K562 (cell line): Measurements from ENCODE around the gene PARP15. TPM values are rescaled to one million over a fixed set of nuclear protein-coding genes. Genes with fewer than 3 reads are reported as not detected.

Source experiments
- ATAC-seq: fragments of 200-7000 bp; cut with Tn5 transposase; 3 replicates; pipeline ENCODE4 v1.9.1; 2020; ENCODE audit warnings: moderate library complexity
- BruUV-seq: library from RNA; stranded (reverse); fragments of 400-500 nt; replicated peaks from 2 replicates; lab custom pipeline; 2021; lab: Mats Ljungman, UMichigan
- CTCF ChIA-PET: fragments of 300-600 bp; formaldehyde crosslinking; extraction: SDS; loops from one replicate; lab custom pipeline; 2021; ENCODE audit warnings: low intra/inter-chr PET ratio; lab: Yijun Ruan, JAX
- POLR2A ChIA-PET: fragments of 300-600, 350-650 bp; sonication (Branson Sonifier 250); formaldehyde crosslinking; extraction: SDS; loops from one replicate; lab custom pipeline; 2021; ENCODE audit warnings: antibody characterized with exemption, inconsistent platforms; lab: Yijun Ruan, JAX
- DNase-seq, 4 experiments: peaks; one replicate each; pipeline versions ENCODE4 v3.0.0 to v3.0.0-alpha.2; 2011 to 2018; ENCODE audit warnings: low spot score in 3 of 4, mixed read lengths in 3 of 4; ENCODE audit errors: extremely low read depth in 1 of 4
- FAIRE-seq: peaks from 2 replicates; lab custom pipeline; 2011; peaks lifted over from hg19 to GRCh38; lab: Jason Lieb, UNC
- H2AFZ ChIP-seq: 2 replicates; pipeline ENCODE4 v1.6.0; 2011; ENCODE audit warnings: low read depth, low read length, control low read depth, inconsistent platforms
- H3K27ac ChIP-seq: fragments of 200-600 bp; 3 replicates; pipeline ENCODE4 v1.8.0; 2011; ENCODE audit warnings: low read depth, mild to moderate bottlenecking, control low read depth, inconsistent platforms, low read length, moderate library complexity, mixed read lengths; ENCODE audit errors: extremely low read depth
- H3K27me3 ChIP-seq, 2 experiments: fragments of 300-600 bp in 1 of 2; 2 replicates in 1 of 2; 3 replicates in 1 of 2; pipeline versions ENCODE4 v1.6.0 to v1.8.0; 2011; ENCODE audit warnings: inconsistent platforms in 2 of 2, low read length in 2 of 2, mild to moderate bottlenecking in 1 of 2, mixed read lengths in 1 of 2, moderate library complexity in 1 of 2; ENCODE audit not compliant: control insufficient read depth in 2 of 2, insufficient read depth in 2 of 2
- H3K36me3 ChIP-seq: fragments of 300-600 bp; 3 replicates; pipeline ENCODE4 v1.8.0; 2011; ENCODE audit warnings: mild to moderate bottlenecking, low read length, inconsistent platforms; ENCODE audit not compliant: control insufficient read depth, insufficient read depth
- H3K4me1 ChIP-seq, 2 experiments: fragments of 200-600 bp in 1 of 2; replicated peaks in 1 of 2; 2 replicates in 1 of 2; 3 replicates in 1 of 2; pipeline versions ENCODE4 v1.5.1 to v1.8.0; 2011; ENCODE audit warnings: inconsistent platforms in 2 of 2, low read length in 2 of 2, mild to moderate bottlenecking in 1 of 2, mixed read lengths in 1 of 2, moderate library complexity in 1 of 2; ENCODE audit not compliant: control insufficient read depth in 2 of 2, insufficient read depth in 2 of 2
- H3K4me2 ChIP-seq: 2 replicates; pipeline ENCODE4 v1.6.1; 2011; ENCODE audit warnings: low read length, control low read depth, inconsistent platforms, mixed read lengths; ENCODE audit not compliant: insufficient read depth
- H3K4me3 ChIP-seq: fragments of 200-600 bp; sonication (generic), shearing (Covaris generic); 2 replicates; pipeline ENCODE4 v1.5.1; 2016; ENCODE audit warnings: control low read depth, inconsistent platforms
- H3K79me2 ChIP-seq: fragments of 200-600 bp; 3 replicates; pipeline ENCODE4 v1.8.0; 2011; ENCODE audit warnings: low read length, inconsistent platforms; ENCODE audit not compliant: control insufficient read depth, insufficient read depth
- H3K9ac ChIP-seq, 2 experiments: 2 replicates each; pipeline versions ENCODE4 v1.6.0 to v1.6.1; 2011; ENCODE audit warnings: low read depth in 2 of 2, low read length in 2 of 2, control low read depth in 1 of 2, inconsistent platforms in 1 of 2, mild to moderate bottlenecking in 1 of 2, mixed read lengths in 1 of 2; ENCODE audit not compliant: insufficient read depth in 1 of 2
- H3K9me1 ChIP-seq: one replicate; pipeline ENCODE4 v1.6.0; 2011; ENCODE audit warnings: inconsistent platforms, mild to moderate bottlenecking, low read length, moderate library complexity; ENCODE audit not compliant: control insufficient read depth, insufficient read depth
- H3K9me3 ChIP-seq: replicated peaks from 2 replicates; pipeline ENCODE4 v1.5.1; 2011; ENCODE audit warnings: low read depth, low read length, inconsistent platforms; ENCODE audit not compliant: control insufficient read depth, insufficient read depth
- H4K20me1 ChIP-seq: replicated peaks from 2 replicates; pipeline ENCODE4 v1.6.1; 2011; ENCODE audit warnings: low read length, inconsistent platforms, mixed read lengths; ENCODE audit not compliant: control insufficient read depth, insufficient read depth
- ARNT ChIP-seq, 2 experiments: fragments of 450-650 bp; IDR thresholded peaks; 2 replicates each; pipeline ENCODE4 v1.6.1; 2016; ENCODE audit warnings: mild to moderate bottlenecking in 1 of 2
- DNMT1 ChIP-seq: fragments of 450-650 bp; IDR thresholded peaks from 2 replicates; pipeline ENCODE4 v1.6.1; 2016; ENCODE audit warnings: antibody characterized with exemption, mild to moderate bottlenecking
- ELF1 ChIP-seq: fragments of 200-800 bp; sonication (Bioruptor generic); IDR thresholded peaks from 2 replicates; pipeline ENCODE4 v1.6.1; 2016; ENCODE audit warnings: missing genetic modification characterization, missing compliant biosample characterization
- GABPA ChIP-seq: fragments of 200-800 bp; sonication (Bioruptor generic); conservative IDR thresholded peaks from 2 replicates; pipeline ENCODE4 v1.6.1; 2016; ENCODE audit warnings: low read depth, missing genetic modification characterization, missing compliant biosample characterization
- HMGN3 ChIP-seq: IDR thresholded peaks from 2 replicates; pipeline ENCODE4 v1.6.1; 2011; ENCODE audit warnings: borderline replicate concordance, low read depth, mild to moderate bottlenecking, mixed read lengths, low read length; ENCODE audit not compliant: insufficient read length; ENCODE audit errors: extremely low read depth
- KDM1A ChIP-seq, 2 experiments: fragments of 450-650 bp; IDR thresholded peaks; 2 replicates each; pipeline ENCODE4 v1.6.1; 2016; ENCODE audit warnings: mild to moderate bottlenecking in 2 of 2
- NRF1 ChIP-seq, 2 experiments: fragments of 450-650 bp; IDR thresholded peaks in 1 of 2; conservative IDR thresholded peaks in 1 of 2; 2 replicates each; pipeline ENCODE4 v1.6.1; 2014; ENCODE audit warnings: mild to moderate bottlenecking in 2 of 2
- RAD51 ChIP-seq: fragments of 450-650 bp; IDR thresholded peaks from 2 replicates; pipeline ENCODE4 v1.7.1; 2016; ENCODE audit warnings: low read depth, mild to moderate bottlenecking, borderline replicate concordance
- SIN3A ChIP-seq, 2 experiments: fragments of 150-350 bp in 1 of 2; IDR thresholded peaks; 2 replicates each; pipeline ENCODE4 v1.6.1; 2011 to 2016; ENCODE audit warnings: borderline replicate concordance in 2 of 2, low read depth in 2 of 2, low read length in 2 of 2, mild to moderate bottlenecking in 2 of 2, moderate library complexity in 2 of 2; ENCODE audit not compliant: control insufficient read depth in 1 of 2
- SIRT6 ChIP-seq: IDR thresholded peaks from one replicate; pipeline ENCODE4 v1.6.1; 2012; ENCODE audit warnings: low read depth, mild to moderate bottlenecking, control low read depth, inconsistent platforms, low read length, moderate library complexity
- SMAD3 ChIP-seq: fragments of 450-650 bp; formaldehyde crosslinking; conservative IDR thresholded peaks from 2 replicates; pipeline ENCODE4 v1.4.0; 2020; ENCODE audit warnings: mild to moderate bottlenecking
- TCF3 ChIP-seq: sonication (generic); formaldehyde crosslinking; IDR thresholded peaks from 2 replicates; pipeline ENCODE4 v1.4.0; 2020; ENCODE audit warnings: mild to moderate bottlenecking, missing genetic modification reagents
- TFAM ChIP-seq: fragments of 250-450 bp; sonication (Bioruptor Pico); conservative IDR thresholded peaks from 2 replicates; pipeline ENCODE4 v1.5.0; 2021; ENCODE audit warnings: mild to moderate bottlenecking, moderate library complexity
- whole genome bisulfite sequencing: fragments of 100-300 bp; shearing (Covaris generic); methylation state at CpG from one replicate; pipeline ENCODE4 v1.1.6; 2016; ENCODE audit warnings: low coverage, mixed read lengths; ENCODE audit not compliant: insufficient coverage; ENCODE audit errors: missing lambda C conversion rate; 5-methylcytosine and 5-hydroxymethylcytosine counted together
- in situ Hi-C: fragments of 300-500 bp; cut with MboI; formaldehyde crosslinking; loops from 4 replicates; pipeline ENCODE4 v1.15.0; 2018; ENCODE audit warnings: inconsistent platforms, mixed read lengths
- intact Hi-C: fragments of 100-400 bp; cut with micrococcal nuclease; formaldehyde crosslinking; loops from 2 replicates; pipeline ENCODE4 v1.14.2; 2022
- polyA plus RNA-seq, 8 experiments: library from polyadenylated mRNA; depleted of rRNA in 4 of 8; stranded (reverse) in 5 of 8; unstranded in 3 of 8; fragments of >200 nt; fragmentation: Nextera tagmentation in 2 of 8; fragmentation: Illumina TruSeq in 1 of 8; extraction: Ambion mirVana in 2 of 8; extraction: Trizol in 1 of 8; gene quantifications; 2 replicates each; pipeline versions ENCODE4 v1.2.1 to v1.2.3, GENCODE V29; 2011 to 2014; ENCODE audit warnings: inconsistent platforms in 1 of 8, missing spikeins in 1 of 8
- total RNA-seq, 7 experiments: library from RNA; depleted of rRNA in 6 of 7; stranded (reverse); fragments of >200 nt in 6 of 7; fragmentation: Illumina TruSeq in 2 of 7; extraction: Trizol in 2 of 7; gene quantifications; 2 replicates each; pipeline versions ENCODE4 v1.2.1 to v1.2.3, GENCODE V29; 2011 to 2021; ENCODE audit warnings: low replicate concordance in 1 of 7
- TF ChIP-seq, protein P1 (sequence below): fragments of 450-650 bp; IDR thresholded peaks from one replicate; pipeline ENCODE4 v1.6.1; 2018; ENCODE audit warnings: mild to moderate bottlenecking, moderate library complexity; ENCODE audit not compliant: partially characterized antibody
- TF ChIP-seq, protein P2 (sequence below): fragments of 450-650 bp; IDR thresholded peaks from 2 replicates; pipeline ENCODE4 v1.6.1; 2014; ENCODE audit warnings: low read depth, mild to moderate bottlenecking, moderate library complexity, borderline replicate concordance
- TF ChIP-seq, protein P3 (sequence below): IDR thresholded peaks from 3 replicates; pipeline ENCODE4 v1.6.1; 2011; ENCODE audit warnings: borderline replicate concordance, mild to moderate bottlenecking; ENCODE audit not compliant: insufficient read length, insufficient read depth

Gene PARP15
- total and polyA plus RNA-seq, 9 of the 15 experiments (the other 6 are each of a cell fraction or from before 2014, with no cell fraction given) = 0.05 to 0.40 (median 0.13) TPM

DNA sequence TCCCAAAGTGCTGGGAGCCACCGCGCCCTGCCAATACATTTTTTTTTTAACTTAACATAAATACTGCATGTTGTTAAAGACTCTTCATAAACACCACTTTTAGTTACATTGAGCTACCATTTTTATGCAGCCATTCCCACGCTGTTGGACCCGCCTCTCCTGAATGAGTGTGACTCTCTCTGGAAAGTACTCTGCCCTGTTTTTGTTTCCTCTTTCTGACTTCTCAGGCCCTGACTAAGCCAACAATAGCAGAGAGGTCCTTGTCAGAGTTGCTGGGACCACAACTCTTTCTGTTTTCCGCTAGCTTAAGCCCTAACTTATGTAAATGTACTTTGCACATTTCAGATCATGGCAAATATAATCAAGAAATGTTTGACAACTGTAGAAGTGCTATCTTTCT, 35.2 kb downstream of the PARP15 start:
- Histone ChIP-seq H3K9me1 (no peaks in the 10 kb centered on the region), H3K4me2 (no peak overlapping the region), H4K20me1 (no peaks in the 10 kb centered on the region), H3K4me3 (no peak overlapping the region), H3K9ac (no peak overlapping the region), H3K4me1 (no peaks in the 10 kb centered on the region), H2AFZ (no peak overlapping the region), H3K36me3 (no peaks in the 10 kb centered on the region), H3K27me3 (peaks cover 4 to 6% of the 10 kb centered on the region in 2 experiments; a peak in 2 of 5 replicates), H3K79me2 (no peaks in the 10 kb centered on the region), H3K27ac (no peak overlapping the region), H3K9me3 (no peaks in the 10 kb centered on the region; the same call in 1 of the 2 replicates)
- DNase-seq (no peak), ATAC-seq (no peak), FAIRE-seq (no peak)
- in situ Hi-C loops = no loop called here
- intact Hi-C loops = no loop called here
- no TSS peak for BruUV-seq
- TF ChIP-seq, protein P1, sequence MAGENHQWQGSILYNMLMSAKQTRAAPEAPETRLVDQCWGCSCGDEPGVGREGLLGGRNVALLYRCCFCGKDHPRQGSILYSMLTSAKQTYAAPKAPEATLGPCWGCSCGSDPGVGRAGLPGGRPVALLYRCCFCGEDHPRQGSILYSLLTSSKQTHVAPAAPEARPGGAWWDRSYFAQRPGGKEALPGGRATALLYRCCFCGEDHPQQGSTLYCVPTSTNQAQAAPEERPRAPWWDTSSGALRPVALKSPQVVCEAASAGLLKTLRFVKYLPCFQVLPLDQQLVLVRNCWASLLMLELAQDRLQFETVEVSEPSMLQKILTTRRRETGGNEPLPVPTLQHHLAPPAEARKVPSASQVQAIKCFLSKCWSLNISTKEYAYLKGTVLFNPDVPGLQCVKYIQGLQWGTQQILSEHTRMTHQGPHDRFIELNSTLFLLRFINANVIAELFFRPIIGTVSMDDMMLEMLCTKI = no peak
- TF ChIP-seq KDM1A (IDR thresholded peaks at IDR 0.05) (no peak), HMGN3 (no peak), SIRT6 (no peak), RAD51 (no peak), DNMT1 (no peak), ARNT (IDR thresholded peaks at IDR 0.05) (no peak), ELF1 (no peak), TFAM (CRISPR knock-in tag) (no peak), SMAD3 (CRISPR knock-in tag) (no peak), SIN3A (IDR thresholded peaks at IDR 0.05; ENCODE audit: borderline replicate concordance in 2 of 2, control insufficient read depth in 1 of 2, low read depth in 2 of 2, low read length in 2 of 2) (no peak), TCF3 (CRISPR knock-in tag) (no peak), NRF1 (conservative IDR thresholded peaks at IDR 0.05 in 1 of 2, IDR thresholded peaks at IDR 0.05 in 1 of 2) (no peak), GABPA (tag) (no peak)
- TF ChIP-seq, protein P2, sequence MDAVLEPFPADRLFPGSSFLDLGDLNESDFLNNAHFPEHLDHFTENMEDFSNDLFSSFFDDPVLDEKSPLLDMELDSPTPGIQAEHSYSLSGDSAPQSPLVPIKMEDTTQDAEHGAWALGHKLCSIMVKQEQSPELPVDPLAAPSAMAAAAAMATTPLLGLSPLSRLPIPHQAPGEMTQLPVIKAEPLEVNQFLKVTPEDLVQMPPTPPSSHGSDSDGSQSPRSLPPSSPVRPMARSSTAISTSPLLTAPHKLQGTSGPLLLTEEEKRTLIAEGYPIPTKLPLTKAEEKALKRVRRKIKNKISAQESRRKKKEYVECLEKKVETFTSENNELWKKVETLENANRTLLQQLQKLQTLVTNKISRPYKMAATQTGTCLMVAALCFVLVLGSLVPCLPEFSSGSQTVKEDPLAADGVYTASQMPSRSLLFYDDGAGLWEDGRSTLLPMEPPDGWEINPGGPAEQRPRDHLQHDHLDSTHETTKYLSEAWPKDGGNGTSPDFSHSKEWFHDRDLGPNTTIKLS = no peak
- TF ChIP-seq, protein P3, sequence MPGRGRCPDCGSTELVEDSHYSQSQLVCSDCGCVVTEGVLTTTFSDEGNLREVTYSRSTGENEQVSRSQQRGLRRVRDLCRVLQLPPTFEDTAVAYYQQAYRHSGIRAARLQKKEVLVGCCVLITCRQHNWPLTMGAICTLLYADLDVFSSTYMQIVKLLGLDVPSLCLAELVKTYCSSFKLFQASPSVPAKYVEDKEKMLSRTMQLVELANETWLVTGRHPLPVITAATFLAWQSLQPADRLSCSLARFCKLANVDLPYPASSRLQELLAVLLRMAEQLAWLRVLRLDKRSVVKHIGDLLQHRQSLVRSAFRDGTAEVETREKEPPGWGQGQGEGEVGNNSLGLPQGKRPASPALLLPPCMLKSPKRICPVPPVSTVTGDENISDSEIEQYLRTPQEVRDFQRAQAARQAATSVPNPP = no peak
- CTCF ChIA-PET = no interaction called here
- whole genome bisulfite sequencing = 30% methylated on average over 3 of the region's 5 CpGs
- POLR2A ChIA-PET = no interaction called here
